TTC549 (cell line): ENCODE measurements around the gene GREB1.

ENCODE experiments used
- FAIRE-seq: peaks from 2 replicates; lab custom pipeline; 2012; peaks lifted over from hg19 to GRCh38; lab: Jason Lieb, UNC

The GREB1 gene

GRCh38 chr2:11683966-11684365 lies 150.1 kb downstream of the GREB1 start:
- no peak for FAIRE-seq

- FAIRE-seq, result no peak
Observed at GRCh38 chr2:11684894-11685460, 151.1 kb downstream of the GREB1 start.

GRCh38 chr2:11685906-11686470 lies 152.1 kb downstream of the GREB1 start:
- FAIRE-seq, result no peak

GRCh38 chr2:11687736-11688135 lies 153.9 kb downstream of the GREB1 start:
- FAIRE-seq, result no peak

- FAIRE-seq, result peak; percentile 15
Observed at GRCh38 chr2:11688222-11689069, 154.6 kb downstream of the GREB1 start.

- no peak for FAIRE-seq
Observed at GRCh38 chr2:11691076-11691660, 157.3 kb downstream of the GREB1 start.
